Measurements from ENCODE around the gene PER3.
A peak's percentile ranks its signal among the peaks of the same experiment; 100 is the strongest.
"Not testable (repeated sequence)": the region's sequence is repeated elsewhere in the genome, so short reads cannot be mapped to it uniquely, and the experiment has no call there.

PER3 gene

GRCh38 chr1:7780976-7781375 lies 3.1 kb upstream of the PER3 start:
- no peak for DNase-seq

- no peak for DNase-seq
These were observed 2.6 kb upstream of the PER3 start for GRCh38 chr1:7781501-7781900.

- no peak for DNase-seq
These were observed 2.1 kb upstream of the PER3 start for GRCh38 chr1:7781923-7782495.

DNA sequence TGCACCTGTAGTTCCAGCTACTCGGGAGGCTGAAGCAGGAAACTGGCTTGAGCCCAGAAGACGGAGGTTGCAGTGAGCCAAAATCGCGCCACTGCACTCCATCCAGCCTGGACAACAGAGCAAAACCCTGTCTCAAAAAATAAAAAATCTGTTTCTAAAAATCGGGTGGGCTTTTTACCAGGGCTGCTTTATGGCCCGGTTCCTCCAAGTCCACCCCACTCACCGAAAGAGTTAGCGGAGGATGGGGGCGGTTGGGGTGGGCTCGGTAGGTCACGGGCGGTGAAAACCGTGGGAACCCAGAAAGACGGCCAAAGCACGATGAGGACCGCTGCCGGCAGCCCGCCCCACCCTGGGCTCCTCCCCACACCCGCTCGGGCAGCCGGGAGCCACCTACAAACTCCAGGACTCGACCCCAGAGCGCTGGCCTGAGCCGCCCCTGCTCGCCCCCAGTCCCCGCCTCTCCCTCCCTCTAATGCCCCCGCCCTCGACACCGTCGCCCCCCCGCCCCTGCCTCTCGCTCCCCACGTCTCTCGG lies 846 bp upstream of the PER3 start:
- DNase-seq: peak in 1 of 2 experiments; percentile 77

DNA sequence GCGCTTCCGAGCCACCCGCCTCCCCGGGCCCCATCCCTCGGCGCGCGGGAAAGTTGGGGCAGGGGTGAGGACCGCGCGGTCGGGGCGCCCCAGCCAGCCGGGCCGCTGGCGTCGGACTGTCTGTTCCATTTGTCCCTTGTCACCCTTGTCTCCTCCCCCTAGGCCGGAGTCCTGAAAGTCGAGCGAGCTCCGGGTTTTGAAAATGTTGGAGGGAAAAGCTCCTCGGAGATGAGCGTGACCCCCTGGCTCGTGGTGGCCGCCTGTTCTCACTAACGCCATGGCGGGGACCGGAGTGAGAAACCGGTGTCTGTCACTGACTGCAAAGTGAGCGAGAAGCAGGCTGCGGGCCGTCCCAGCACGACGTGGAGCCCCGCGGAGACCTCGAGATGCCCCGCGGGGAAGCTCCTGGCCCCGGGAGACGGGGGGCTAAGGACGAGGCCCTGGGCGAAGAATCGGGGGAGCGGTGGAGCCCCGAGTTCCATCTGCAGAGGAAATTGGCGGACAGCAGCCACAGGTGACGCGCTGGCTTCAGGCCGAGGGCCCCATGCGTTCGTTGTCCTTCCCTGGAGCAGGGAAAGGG lies 491 bp downstream of the PER3 start:
- no peak for DNase-seq

GRCh38 chr1:7785108-7785507 lies 1.0 kb downstream of the PER3 start:
- DNase-seq: no peak

DNA sequence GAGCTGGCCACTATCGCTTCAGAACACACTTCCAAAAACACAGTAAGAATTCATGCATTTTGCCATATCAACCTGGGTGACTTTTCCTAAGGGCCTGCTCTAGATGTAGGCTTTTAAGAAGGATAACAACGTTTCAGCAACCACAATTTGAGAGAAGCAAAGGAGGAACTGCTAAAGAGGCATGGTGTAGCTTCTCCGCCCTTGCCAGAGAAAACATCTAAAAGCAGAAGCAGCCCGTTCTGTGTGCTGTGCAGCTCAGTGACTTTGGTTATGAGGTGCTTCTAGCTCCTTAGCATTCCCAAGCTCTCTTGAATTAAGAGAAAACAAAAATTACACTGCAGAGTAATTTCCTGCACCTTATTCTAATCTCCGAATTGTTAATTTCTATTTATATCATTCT lies 2.7 kb downstream of the PER3 start:
- no peak for DNase-seq

- no peak for DNase-seq
These were observed 5.7 kb downstream of the PER3 start for GRCh38 chr1:7789828-7790227.

- not testable (repeated sequence) for DNase-seq
These were observed 6.9 kb downstream of the PER3 start for GRCh38 chr1:7791027-7791426.

DNA sequence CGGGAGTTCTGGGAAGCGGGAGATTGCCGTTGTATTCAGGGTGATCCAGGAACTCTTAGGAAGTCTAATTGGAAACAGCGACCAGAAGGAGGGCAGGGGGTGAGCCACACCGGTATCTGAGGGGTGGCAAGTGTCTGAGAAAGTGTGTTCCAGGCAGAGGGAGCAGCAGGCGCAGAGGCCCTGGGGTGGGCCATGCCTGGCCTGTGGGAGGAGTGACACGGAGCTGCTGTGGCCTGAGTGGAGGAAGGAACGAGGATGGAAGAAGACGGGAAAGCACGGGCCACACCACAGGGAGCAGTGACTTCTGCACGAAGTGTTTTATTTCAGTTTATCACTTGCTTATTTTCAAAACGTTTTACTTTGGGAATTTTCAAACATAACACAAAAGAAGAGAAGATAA lies 11.3 kb downstream of the PER3 start:
- no peak for DNase-seq

GRCh38 chr1:7805460-7805859 lies 21.4 kb downstream of the PER3 start:
- no peak for DNase-seq

GRCh38 chr1:7808253-7808844 lies 24.3 kb downstream of the PER3 start:
- peak in 1 of 2 experiments; percentile 4 for DNase-seq

DNA sequence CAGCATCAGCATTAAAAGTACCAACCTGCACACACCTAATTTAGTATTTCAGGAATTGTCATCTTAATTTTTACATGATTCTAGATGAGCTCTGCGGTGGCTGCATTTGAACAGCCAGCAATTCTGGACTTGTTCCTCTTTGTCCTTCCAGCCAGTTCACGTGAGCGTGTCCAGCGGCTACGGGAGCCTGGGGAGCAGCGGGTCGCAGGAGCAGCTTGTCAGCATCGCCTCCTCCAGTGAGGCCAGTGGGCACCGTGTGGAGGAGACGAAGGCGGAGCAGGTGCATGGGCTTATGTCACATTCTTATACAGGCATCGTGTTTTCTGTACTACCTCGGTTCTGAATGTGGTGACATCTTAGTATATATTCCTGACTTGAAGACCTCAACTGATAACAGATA lies 25.7 kb downstream of the PER3 start:
- DNase-seq: no peak

- no peak for DNase-seq
These were observed 26.3 kb downstream of the PER3 start for GRCh38 chr1:7810395-7810794.

DNA sequence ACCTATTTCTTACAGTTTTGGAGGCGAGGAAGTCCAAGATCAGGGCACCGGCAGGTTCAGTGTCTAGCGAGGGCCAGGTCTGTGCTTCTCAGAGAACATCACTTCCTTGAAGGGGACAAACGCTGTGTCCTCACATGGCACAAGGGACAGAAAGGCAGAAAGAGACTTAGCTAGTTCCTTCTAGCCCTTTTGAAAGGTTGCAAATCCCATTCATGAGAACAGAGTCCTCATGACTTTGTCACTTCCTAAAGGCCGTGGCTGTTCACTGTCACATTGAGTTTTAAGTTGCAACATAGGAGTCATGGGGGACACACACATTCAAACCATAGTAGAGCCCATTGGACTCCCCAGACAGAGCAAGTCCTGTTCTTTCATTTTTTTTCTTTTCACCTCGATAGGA lies 27.4 kb downstream of the PER3 start:
- no peak for DNase-seq

DNA sequence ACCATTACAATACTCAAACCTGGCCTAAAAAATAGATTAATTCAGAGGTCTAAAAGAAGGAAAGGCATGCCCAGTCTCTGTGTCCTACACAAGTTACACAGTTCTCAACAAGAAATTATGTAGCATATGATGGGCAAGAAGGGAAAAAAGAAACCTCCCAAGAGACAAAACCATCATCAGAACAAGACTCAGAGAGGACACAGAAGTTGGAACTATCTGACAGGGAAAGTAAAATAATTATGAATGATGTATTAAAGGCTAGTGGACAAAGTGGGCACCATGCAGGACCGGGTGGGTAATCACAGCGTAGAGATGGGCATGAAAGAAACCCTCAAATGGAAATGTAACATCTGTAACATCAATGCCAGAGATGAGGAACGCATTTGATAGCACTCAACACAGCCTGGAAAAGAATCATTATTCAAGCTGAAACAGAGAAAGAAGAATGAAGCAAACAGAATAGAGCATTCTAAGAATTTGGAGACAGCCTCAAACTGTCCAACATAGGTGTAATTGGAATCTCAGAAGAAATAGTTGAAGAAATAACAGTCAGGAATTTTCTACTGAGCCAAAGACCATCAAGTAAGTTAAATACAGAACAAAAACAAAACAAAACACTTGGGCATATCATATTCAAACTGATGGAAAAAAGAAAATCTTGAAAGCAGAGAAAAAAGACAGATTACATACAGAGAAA lies 29.7 kb downstream of the PER3 start:
- no peak for DNase-seq

DNA sequence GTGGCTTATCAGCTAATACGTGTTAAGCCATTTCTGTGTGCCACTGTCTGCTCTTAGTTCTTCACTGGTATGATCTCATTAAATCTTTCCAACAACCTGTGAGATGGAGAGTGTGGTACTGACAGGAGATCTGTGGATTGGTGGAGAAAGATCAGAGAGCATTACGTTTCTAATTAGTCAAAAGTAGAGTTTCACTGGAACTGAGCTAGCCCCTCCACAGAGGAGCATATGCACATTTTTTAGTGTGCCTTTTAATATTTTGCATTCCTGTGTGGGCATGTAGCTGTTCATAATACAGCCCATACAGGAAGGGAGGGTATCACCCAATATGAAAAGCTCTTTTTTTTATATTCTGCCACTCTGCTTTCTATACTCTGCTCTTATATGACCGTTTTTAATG lies 37.2 kb downstream of the PER3 start:
- no peak for DNase-seq

DNA sequence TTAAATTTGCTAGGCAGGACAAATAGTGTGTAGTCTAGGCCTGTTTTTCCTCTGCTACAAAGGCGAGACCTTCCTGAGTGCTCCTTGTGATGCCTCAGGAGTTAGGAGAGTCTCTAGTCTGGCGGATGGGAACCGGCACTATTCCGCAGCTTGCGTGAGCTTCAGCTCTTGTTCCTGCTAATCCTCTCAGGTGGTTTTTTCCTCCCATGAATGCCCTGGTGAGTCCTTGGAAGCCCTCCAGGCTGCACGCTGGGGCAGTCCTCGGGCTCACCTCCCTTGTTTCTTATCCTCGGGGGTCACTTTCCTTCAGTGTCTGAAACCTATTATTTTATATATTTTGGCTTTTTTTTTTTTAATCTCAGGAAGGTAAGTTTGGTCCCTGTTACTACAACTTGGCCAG lies 40.6 kb downstream of the PER3 start:
- DNase-seq: no peak

- no peak for DNase-seq
These were observed 42.3 kb downstream of the PER3 start for GRCh38 chr1:7826363-7826762.

DNA sequence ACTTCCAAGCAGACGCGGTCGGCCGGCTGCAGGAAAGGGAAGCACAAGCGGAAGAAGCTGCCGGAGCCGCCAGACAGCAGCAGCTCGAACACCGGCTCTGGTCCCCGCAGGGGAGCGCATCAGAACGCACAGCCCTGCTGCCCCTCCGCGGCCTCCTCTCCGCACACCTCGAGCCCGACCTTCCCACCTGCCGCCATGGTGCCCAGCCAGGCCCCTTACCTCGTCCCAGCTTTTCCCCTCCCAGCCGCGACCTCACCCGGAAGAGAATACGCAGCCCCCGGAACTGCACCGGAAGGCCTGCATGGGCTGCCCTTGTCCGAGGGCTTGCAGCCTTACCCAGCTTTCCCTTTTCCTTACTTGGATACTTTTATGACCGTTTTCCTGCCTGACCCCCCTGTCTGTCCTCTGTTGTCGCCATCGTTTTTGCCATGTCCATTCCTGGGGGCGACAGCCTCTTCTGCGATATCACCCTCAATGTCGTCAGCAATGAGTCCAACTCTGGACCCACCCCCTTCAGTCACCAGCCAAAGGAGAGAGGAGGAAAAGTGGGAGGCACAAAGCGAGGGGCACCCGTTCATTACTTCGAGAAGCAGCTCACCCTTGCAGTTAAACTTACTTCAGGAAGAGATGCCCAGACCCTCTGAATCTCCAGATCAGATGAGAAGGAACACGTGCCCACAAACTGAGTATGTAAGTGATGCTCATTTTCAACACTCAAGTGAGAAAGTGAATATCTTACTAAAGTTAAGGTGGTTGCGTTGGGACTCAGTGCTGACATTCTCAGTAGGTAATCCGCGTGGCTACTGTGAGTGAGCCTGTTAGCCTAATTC lies 43.2 kb downstream of the PER3 start:
- no peak for DNase-seq

- no peak for DNase-seq
These were observed 47.4 kb downstream of the PER3 start for GRCh38 chr1:7831458-7831857.

- DNase-seq: no peak
These were observed 48.9 kb downstream of the PER3 start for GRCh38 chr1:7833035-7833434.

DNA sequence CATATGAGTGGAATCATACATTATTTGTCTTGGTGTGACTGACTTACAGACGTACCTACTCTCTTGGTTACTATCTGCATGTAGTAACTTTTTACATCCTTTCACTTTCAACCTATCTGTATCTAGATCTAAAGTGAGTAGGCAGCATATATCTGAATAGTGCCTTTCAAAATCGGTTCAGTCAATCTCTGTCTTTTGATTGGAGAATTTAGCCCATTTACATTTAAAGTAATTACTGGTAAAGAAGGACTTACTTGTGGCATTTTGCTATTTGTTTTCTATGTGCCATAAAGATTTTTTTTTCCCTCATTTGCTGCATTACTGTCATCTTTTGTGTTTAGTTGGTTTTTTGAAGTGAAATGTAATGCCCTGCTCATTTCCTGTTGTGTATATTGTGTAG lies 54.6 kb downstream of the PER3 start:
- no peak for DNase-seq

Measured in NCI-H2081 (cell line).